OCI-LY7 (cell line): ENCODE measurements around the gene SUMF1. TPM values are rescaled to one million over a fixed set of nuclear protein-coding genes. Genes with fewer than 3 reads are reported as not detected.

Experiments
- BruUV-seq: library from RNA; stranded (reverse); fragments of 400-500 nt; replicated peaks from 2 replicates; lab custom pipeline; 2021; lab: Mats Ljungman, UMichigan
- CTCF ChIA-PET: fragments of 300-600 bp; sonication (Branson Sonifier 250); formaldehyde crosslinking; loops from one replicate; lab custom pipeline; 2022; ENCODE audit warnings: antibody characterized with exemption; ENCODE audit not compliant: unreplicated experiment; lab: Charles Lee
- POLR2A ChIA-PET: fragments of 300-600 bp; sonication (Branson Sonifier 250); formaldehyde crosslinking; loops from one replicate; lab custom pipeline; 2022; ENCODE audit warnings: antibody characterized with exemption; lab: Charles Lee
- DNase-seq: peaks from one replicate; pipeline ENCODE4 v3.0.0-alpha.2; 2015; ENCODE audit warnings: low spot score
- H2AFZ ChIP-seq: fragments of 200-600 bp; sonication (generic), shearing (Covaris generic); 2 replicates; pipeline ENCODE4 v1.6.1; 2014; ENCODE audit warnings: mild to moderate bottlenecking, antibody characterized with exemption, low read length, moderate library complexity
- H3K27ac ChIP-seq: fragments of 200-600 bp; sonication (generic); 2 replicates; pipeline ENCODE4 v1.5.1; 2014; ENCODE audit warnings: mixed run types, low read depth, mild to moderate bottlenecking, moderate library complexity, low read length, inconsistent platforms; ENCODE audit not compliant: poor library complexity, severe bottlenecking
- H3K36me3 ChIP-seq: fragments of 200-600 bp; sonication (generic); 2 replicates; pipeline ENCODE4 v1.6.1; 2014; ENCODE audit warnings: mild to moderate bottlenecking, antibody characterized with exemption, low read length, moderate library complexity, mixed read lengths; ENCODE audit not compliant: insufficient read depth
- H3K4me1 ChIP-seq: fragments of 200-600 bp; sonication (generic); 2 replicates; pipeline ENCODE4 v1.5.1; 2014; ENCODE audit warnings: mild to moderate bottlenecking, low read length; ENCODE audit not compliant: insufficient read depth, poor library complexity, severe bottlenecking
- H3K4me2 ChIP-seq: fragments of 200-600 bp; sonication (generic); 2 replicates; pipeline ENCODE4 v1.6.1; 2014; ENCODE audit warnings: mild to moderate bottlenecking, low read length
- H3K4me3 ChIP-seq: fragments of 200-600 bp; sonication (generic); 2 replicates; pipeline ENCODE4 v1.5.1; 2014; ENCODE audit warnings: mild to moderate bottlenecking, low read depth, low read length; ENCODE audit not compliant: poor library complexity, severe bottlenecking
- H3K79me2 ChIP-seq: fragments of 200-600 bp; sonication (generic); 2 replicates; pipeline ENCODE4 v1.6.1; 2016; ENCODE audit warnings: low read depth, mild to moderate bottlenecking, low read length, moderate library complexity, mixed read lengths; ENCODE audit not compliant: insufficient read depth
- H3K9me2 ChIP-seq: fragments of 200-600 bp; sonication (generic); 2 replicates; pipeline ENCODE4 v1.6.1; 2016; ENCODE audit warnings: mild to moderate bottlenecking, low read length, mixed read lengths; ENCODE audit not compliant: insufficient read depth
- H3K9me3 ChIP-seq: fragments of 200-600 bp; sonication (generic); 2 replicates; pipeline ENCODE4 v1.6.1; 2014; ENCODE audit warnings: mild to moderate bottlenecking, mixed run types, low read length, mixed read lengths
- H4K20me1 ChIP-seq: fragments of 200-600 bp; sonication (generic); 2 replicates; pipeline ENCODE4 v1.6.1; 2014; ENCODE audit warnings: mild to moderate bottlenecking, antibody characterized with exemption, low read length, moderate library complexity, mixed read lengths; ENCODE audit not compliant: insufficient read depth
- EZH2phosphoT487 ChIP-seq: fragments of 200-600 bp; sonication (generic); IDR thresholded peaks from 2 replicates; pipeline ENCODE4 v1.6.1; 2018; ENCODE audit warnings: low read depth, borderline replicate concordance, mild to moderate bottlenecking, mixed run types, antibody characterized with exemption, low read length, moderate library complexity, mixed read lengths
- intact Hi-C: fragments of 100-400 bp; cut with micrococcal nuclease; formaldehyde crosslinking; loops from one replicate; pipeline ENCODE4 v1.10.0; 2022; ENCODE audit not compliant: unreplicated experiment
- total RNA-seq, 2 experiments: library from RNA; depleted of rRNA in 1 of 2; stranded (reverse); fragments of >200 nt in 1 of 2; shearing (Covaris generic) in 1 of 2; gene quantifications; 2 replicates each; pipeline ENCODE4 v1.2.3, GENCODE V29; 2014 to 2022
- TF ChIP-seq, protein P1 (sequence below): fragments of 200-600 bp; sonication (generic); conservative IDR thresholded peaks from 2 replicates; pipeline ENCODE4 v1.5.1; 2014; ENCODE audit warnings: mild to moderate bottlenecking, antibody characterized with exemption, low read length, moderate library complexity, mixed read lengths

The SUMF1 gene
- total RNA-seq, 2 experiments from 2014 or later = 9.1 to 11.9 TPM

DNA sequence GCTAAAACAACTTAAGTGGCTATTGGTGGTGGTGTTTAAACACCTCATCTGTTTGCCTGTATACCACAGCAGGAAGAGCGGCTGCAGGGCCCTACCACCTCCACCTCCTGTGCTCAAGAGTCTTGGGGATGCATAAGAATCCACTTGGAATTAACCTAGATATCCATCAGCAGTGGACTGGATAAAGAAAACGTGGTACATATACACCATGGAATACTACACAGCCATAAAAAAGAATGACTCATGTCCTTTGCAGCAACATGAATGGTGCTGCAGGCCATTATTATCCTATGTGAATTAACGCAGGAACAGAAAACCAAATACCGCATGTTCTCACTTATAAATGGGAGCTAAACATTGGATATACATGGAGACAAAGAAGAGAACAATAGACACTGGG lies 87.1 kb downstream of the SUMF1 start:
- ChIA-PET POLR2A (no interaction called here), CTCF (no interaction called here)
- H4K20me1 ChIP-seq = no peaks in the 10 kb centered on the region
- no peaks in the 10 kb centered on the region for H3K9me3 ChIP-seq
- DNase-seq = no peak
- no peaks in the 10 kb centered on the region for H3K36me3 ChIP-seq
- no peak overlapping the region for H2AFZ ChIP-seq
- no peak overlapping the region for H3K4me3 ChIP-seq
- intact Hi-C loops = no loop called here
- no TSS peak for BruUV-seq
- no peaks in the 10 kb centered on the region for H3K9me2 ChIP-seq
- no peak overlapping the region for H3K27ac ChIP-seq
- H3K79me2 ChIP-seq = no peaks in the 10 kb centered on the region
- no peaks in the 10 kb centered on the region for H3K4me1 ChIP-seq
- TF ChIP-seq, protein P1, sequence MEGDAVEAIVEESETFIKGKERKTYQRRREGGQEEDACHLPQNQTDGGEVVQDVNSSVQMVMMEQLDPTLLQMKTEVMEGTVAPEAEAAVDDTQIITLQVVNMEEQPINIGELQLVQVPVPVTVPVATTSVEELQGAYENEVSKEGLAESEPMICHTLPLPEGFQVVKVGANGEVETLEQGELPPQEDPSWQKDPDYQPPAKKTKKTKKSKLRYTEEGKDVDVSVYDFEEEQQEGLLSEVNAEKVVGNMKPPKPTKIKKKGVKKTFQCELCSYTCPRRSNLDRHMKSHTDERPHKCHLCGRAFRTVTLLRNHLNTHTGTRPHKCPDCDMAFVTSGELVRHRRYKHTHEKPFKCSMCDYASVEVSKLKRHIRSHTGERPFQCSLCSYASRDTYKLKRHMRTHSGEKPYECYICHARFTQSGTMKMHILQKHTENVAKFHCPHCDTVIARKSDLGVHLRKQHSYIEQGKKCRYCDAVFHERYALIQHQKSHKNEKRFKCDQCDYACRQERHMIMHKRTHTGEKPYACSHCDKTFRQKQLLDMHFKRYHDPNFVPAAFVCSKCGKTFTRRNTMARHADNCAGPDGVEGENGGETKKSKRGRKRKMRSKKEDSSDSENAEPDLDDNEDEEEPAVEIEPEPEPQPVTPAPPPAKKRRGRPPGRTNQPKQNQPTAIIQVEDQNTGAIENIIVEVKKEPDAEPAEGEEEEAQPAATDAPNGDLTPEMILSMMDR = no peak
- no peak for TF ChIP-seq EZH2phosphoT487
- H3K4me2 ChIP-seq = no peak overlapping the region

GRCh38 chr3:4376499-4376898 lies 90.6 kb downstream of the SUMF1 start:
- CTCF ChIA-PET = no interaction called here
- TF ChIP-seq EZH2phosphoT487 = no peak
- TF ChIP-seq, protein P1 = no peak
- H3K4me2 ChIP-seq = no peak overlapping the region
- intact Hi-C loops = no loop called here
- H3K9me3 ChIP-seq = peaks cover 13% of the 10 kb centered on the region; the same call in 1 of the 2 replicates
- no TSS peak for BruUV-seq
- POLR2A ChIA-PET = no interaction called here
- no peaks in the 10 kb centered on the region for H4K20me1 ChIP-seq
- no peak overlapping the region for H3K27ac ChIP-seq
- no peaks in the 10 kb centered on the region for H3K79me2 ChIP-seq
- no peaks in the 10 kb centered on the region for H3K9me2 ChIP-seq
- no peaks in the 10 kb centered on the region; the same call in 1 of the 2 replicates for H3K36me3 ChIP-seq
- no peaks in the 10 kb centered on the region for H3K4me1 ChIP-seq
- DNase-seq = no peak
- H2AFZ ChIP-seq = no peak overlapping the region
- no peak overlapping the region for H3K4me3 ChIP-seq

DNA sequence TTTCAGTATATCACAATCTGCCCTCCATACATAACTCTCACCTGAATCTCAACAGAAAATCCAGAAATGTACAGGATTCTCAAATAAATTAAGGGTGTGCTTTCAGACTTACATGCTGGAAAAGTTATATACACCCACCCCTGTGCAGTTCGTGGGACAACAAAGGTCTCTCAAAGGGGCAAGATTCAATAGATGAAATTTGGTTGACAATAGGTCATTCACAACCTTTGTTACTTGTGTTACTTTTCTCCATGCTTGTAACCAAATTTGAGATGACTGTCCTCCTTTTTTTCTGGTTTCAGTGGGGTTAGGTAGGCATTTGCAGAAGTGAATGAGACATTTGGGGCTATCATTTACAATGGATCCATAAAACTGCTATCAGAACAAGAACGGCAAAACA lies 91.2 kb downstream of the SUMF1 start:
- POLR2A ChIA-PET = interaction anchor here (0.7 kb wide), 1 partner anchor 100 kb away, joined by 3 read pairs; no protein-coding TSS in a partner anchor
- Histone ChIP-seq H3K4me2 (no peak overlapping the region), H3K4me3 (no peak overlapping the region), H2AFZ (no peak overlapping the region), H3K79me2 (no peaks in the 10 kb centered on the region), H4K20me1 (no peaks in the 10 kb centered on the region), H3K4me1 (no peaks in the 10 kb centered on the region), H3K27ac (no peak overlapping the region), H3K9me2 (no peaks in the 10 kb centered on the region), H3K36me3 (no peaks in the 10 kb centered on the region; the same call in 1 of the 2 replicates), H3K9me3 (peaks cover 13% of the 10 kb centered on the region; the same call in 1 of the 2 replicates)
- intact Hi-C loops = no loop called here
- DNase-seq = no peak
- TF ChIP-seq, protein P1 = no peak
- no peak for TF ChIP-seq EZH2phosphoT487
- BruUV-seq = no TSS peak
- CTCF ChIA-PET = no interaction called here
